MCF 10A (cell line): Measurements from ENCODE around the gene KBTBD2. TPM values are rescaled to one million over a fixed set of nuclear protein-coding genes. Genes with fewer than 3 reads are reported as not detected.
"Not testable (repeated sequence)": the region's sequence is repeated elsewhere in the genome, so short reads cannot be mapped to it uniquely, and the experiment has no call there.

ENCODE experiments used
- BruUV-seq: library from RNA; stranded (reverse); fragments of 400-500 nt; replicated peaks from 2 replicates; lab custom pipeline; 2021; lab: Mats Ljungman, UMichigan
- CTCF ChIA-PET: fragments of 300-600 bp; sonication (Branson Sonifier 250); formaldehyde crosslinking; extraction: SDS; loops from one replicate; lab custom pipeline; 2021; ENCODE audit warnings: antibody characterized with exemption, inconsistent platforms; lab: Yijun Ruan, JAX
- POLR2A ChIA-PET: fragments of 300-600, 350-650 bp; sonication (Branson Sonifier 250); formaldehyde crosslinking; extraction: SDS; loops from one replicate; lab custom pipeline; 2020; ENCODE audit warnings: antibody characterized with exemption, inconsistent platforms; lab: Yijun Ruan, JAX
- DNase-seq: peaks from one replicate; pipeline ENCODE4 v3.0.0-alpha.2; 2018; ENCODE audit not compliant: unreplicated experiment
- H3K27ac Mint-ChIP-seq: one replicate; pipeline ENCODE4 v1.8.0; 2022; ENCODE audit warnings: mild to moderate bottlenecking, low read depth, mixed read lengths; ENCODE audit not compliant: unreplicated experiment
- H3K27me3 Mint-ChIP-seq: one replicate; pipeline ENCODE4 v1.8.0; 2022; ENCODE audit warnings: mixed read lengths; ENCODE audit not compliant: insufficient read depth, unreplicated experiment
- H3K36me3 Mint-ChIP-seq: one replicate; pipeline ENCODE4 v1.8.0; 2022; ENCODE audit warnings: mild to moderate bottlenecking, moderate library complexity, mixed read lengths; ENCODE audit not compliant: insufficient read depth, unreplicated experiment
- H3K4me1 Mint-ChIP-seq: one replicate; pipeline ENCODE4 v1.8.0; 2022; ENCODE audit warnings: mixed read lengths; ENCODE audit not compliant: insufficient read depth, unreplicated experiment
- H3K4me3 Mint-ChIP-seq: one replicate; pipeline ENCODE4 v1.8.0; 2022; ENCODE audit warnings: mild to moderate bottlenecking, moderate library complexity, mixed read lengths; ENCODE audit not compliant: unreplicated experiment
- H3K9me3 Mint-ChIP-seq: one replicate; pipeline ENCODE4 v1.8.0; 2022; ENCODE audit warnings: mixed read lengths; ENCODE audit not compliant: unreplicated experiment
- intact Hi-C: fragments of 100-400 bp; cut with micrococcal nuclease; formaldehyde crosslinking; loops from 2 replicates; pipeline ENCODE4 v1.14.1; 2022
- total RNA-seq: library from RNA; stranded (reverse); gene quantifications from 2 replicates; pipeline ENCODE4 v1.2.3, GENCODE V29; 2022
- TF ChIP-seq, protein P1 (sequence below): fragments of 200-600 bp; IDR thresholded peaks from one replicate; pipeline ENCODE4 v1.8.0; 2022; ENCODE audit warnings: antibody characterized with exemption, mild to moderate bottlenecking; ENCODE audit not compliant: unreplicated experiment

KBTBD2 gene
- total RNA-seq, 1 experiment from 2014 or later, result 27.2 TPM

DNA sequence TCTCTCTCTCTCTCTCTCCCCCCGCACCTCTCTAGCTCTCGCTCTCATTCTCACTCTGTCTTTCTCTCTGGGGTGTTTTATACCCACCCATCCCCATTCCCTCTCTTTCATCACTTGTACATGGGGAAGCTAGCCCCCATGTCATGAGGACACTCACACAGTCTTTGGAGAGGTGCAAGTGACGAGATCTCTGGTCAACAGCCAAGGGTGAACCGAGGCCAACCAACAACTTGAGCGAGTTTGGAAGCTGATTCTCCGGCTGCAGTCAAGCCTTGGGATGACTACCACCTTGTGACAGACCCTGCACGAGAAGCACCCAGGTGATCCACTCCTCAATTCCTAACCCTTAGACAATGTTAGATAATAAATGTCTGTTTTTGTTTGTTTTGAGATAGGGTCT lies 10.1 kb upstream of the KBTBD2 start:
- H3K4me1 Mint-ChIP-seq, result no peaks in the 10 kb centered on the region
- ChIA-PET CTCF (interaction anchor here (1.4 kb wide), 1 partner anchor 101 kb away, joined by 3 read pairs; no protein-coding TSS in a partner anchor), POLR2A (interaction anchor here (1.2 to 2.8 kb wide), 5 partner anchors 9 to 139 kb away, joined by 3 to 14 read pairs (median 4); partner anchors contain the start of gene KBTBD2)
- H3K27me3 Mint-ChIP-seq, result no peaks in the 10 kb centered on the region
- peaks cover 7% of the 10 kb centered on the region for H3K9me3 Mint-ChIP-seq
- H3K4me3 Mint-ChIP-seq, result no peak overlapping the region
- TF ChIP-seq, protein P1, sequence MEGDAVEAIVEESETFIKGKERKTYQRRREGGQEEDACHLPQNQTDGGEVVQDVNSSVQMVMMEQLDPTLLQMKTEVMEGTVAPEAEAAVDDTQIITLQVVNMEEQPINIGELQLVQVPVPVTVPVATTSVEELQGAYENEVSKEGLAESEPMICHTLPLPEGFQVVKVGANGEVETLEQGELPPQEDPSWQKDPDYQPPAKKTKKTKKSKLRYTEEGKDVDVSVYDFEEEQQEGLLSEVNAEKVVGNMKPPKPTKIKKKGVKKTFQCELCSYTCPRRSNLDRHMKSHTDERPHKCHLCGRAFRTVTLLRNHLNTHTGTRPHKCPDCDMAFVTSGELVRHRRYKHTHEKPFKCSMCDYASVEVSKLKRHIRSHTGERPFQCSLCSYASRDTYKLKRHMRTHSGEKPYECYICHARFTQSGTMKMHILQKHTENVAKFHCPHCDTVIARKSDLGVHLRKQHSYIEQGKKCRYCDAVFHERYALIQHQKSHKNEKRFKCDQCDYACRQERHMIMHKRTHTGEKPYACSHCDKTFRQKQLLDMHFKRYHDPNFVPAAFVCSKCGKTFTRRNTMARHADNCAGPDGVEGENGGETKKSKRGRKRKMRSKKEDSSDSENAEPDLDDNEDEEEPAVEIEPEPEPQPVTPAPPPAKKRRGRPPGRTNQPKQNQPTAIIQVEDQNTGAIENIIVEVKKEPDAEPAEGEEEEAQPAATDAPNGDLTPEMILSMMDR, result no peak
- no peak for DNase-seq
- no peak overlapping the region for H3K27ac Mint-ChIP-seq
- no TSS peak for BruUV-seq
- intact Hi-C loops, result no loop called here
- H3K36me3 Mint-ChIP-seq, result no peaks in the 10 kb centered on the region

- Mint-ChIP-seq H3K4me1 (no peaks in the 10 kb centered on the region), H3K27me3 (no peaks in the 10 kb centered on the region), H3K4me3 (no peak overlapping the region), H3K9me3 (peaks cover 7% of the 10 kb centered on the region), H3K36me3 (no peaks in the 10 kb centered on the region), H3K27ac (no peak overlapping the region)
- POLR2A ChIA-PET, result interaction anchor here (1.2 to 2.8 kb wide), 3 partner anchors 7 to 140 kb away, joined by 3 to 14 read pairs (median 4); partner anchors contain the start of gene KBTBD2
- TF ChIP-seq, protein P1, result no peak
- no TSS peak for BruUV-seq
- no peak for DNase-seq
- intact Hi-C loops, result no loop called here
- CTCF ChIA-PET, result interaction anchor here (0.7 to 1.4 kb wide), 3 partner anchors 13 to 140 kb away, joined by 3 to 5 read pairs (median 5); no protein-coding TSS in a partner anchor
These were observed 9.0 kb upstream of the KBTBD2 start for GRCh38 chr7:32900433-32900995.

- CTCF ChIA-PET, DNase-seq, H3K27ac Mint-ChIP-seq, BruUV-seq, POLR2A ChIA-PET, H3K27me3 Mint-ChIP-seq, H3K36me3 Mint-ChIP-seq, H3K9me3 Mint-ChIP-seq, intact Hi-C loops, H3K4me3 Mint-ChIP-seq: not testable (repeated sequence)
- peaks cover 11% of the 10 kb centered on the region for H3K4me1 Mint-ChIP-seq
These were observed 5.8 kb upstream of the KBTBD2 start for GRCh38 chr7:32897376-32897775.

- peaks cover 6% of the 10 kb centered on the region for H3K9me3 Mint-ChIP-seq
- no TSS peak for BruUV-seq
- DNase-seq, result no peak
- CTCF ChIA-PET, result no interaction called here
- TF ChIP-seq, protein P1, result no peak
- H3K4me1 Mint-ChIP-seq, result peaks cover 11% of the 10 kb centered on the region
- POLR2A ChIA-PET, result no interaction called here
- H3K27ac Mint-ChIP-seq, result no peak overlapping the region
- H3K4me3 Mint-ChIP-seq, result no peak overlapping the region
- no peaks in the 10 kb centered on the region for H3K27me3 Mint-ChIP-seq
- intact Hi-C loops, result no loop called here
- peaks cover 6% of the 10 kb centered on the region for H3K36me3 Mint-ChIP-seq
These were observed 5.2 kb upstream of the KBTBD2 start for GRCh38 chr7:32896564-32897347.
